Measurements from ENCODE around the gene HNRNPLL.
"Not testable (repeated sequence)": the region's sequence is repeated elsewhere in the genome, so short reads cannot be mapped to it uniquely, and the experiment has no call there.

Gene HNRNPLL

GRCh38 chr2:38552259-38552658, 50.5 kb downstream of the HNRNPLL start:
- DNase-seq (ENCODE audit: low spot score) = no peak

DNA sequence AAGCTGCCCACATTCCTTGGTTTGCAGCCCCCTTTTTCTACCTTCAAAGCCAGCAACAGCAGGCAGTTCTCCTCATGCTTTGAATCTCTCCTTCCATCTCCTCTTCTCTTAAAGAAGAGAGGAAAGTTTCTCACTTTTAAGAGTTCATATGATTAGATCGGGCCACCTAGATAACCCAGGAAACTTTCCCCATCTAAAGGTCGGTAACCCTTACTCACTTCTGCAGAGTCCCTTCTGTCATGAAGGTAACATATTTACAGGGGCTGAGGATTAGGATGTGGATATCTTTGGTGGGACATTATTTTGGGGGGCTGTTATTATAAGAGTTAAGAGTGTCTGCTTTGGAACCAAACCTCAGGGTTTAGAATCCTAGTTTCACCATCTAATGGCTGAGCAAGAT, 51.0 kb downstream of the HNRNPLL start:
- DNase-seq (ENCODE audit: low spot score) = no peak

DNA sequence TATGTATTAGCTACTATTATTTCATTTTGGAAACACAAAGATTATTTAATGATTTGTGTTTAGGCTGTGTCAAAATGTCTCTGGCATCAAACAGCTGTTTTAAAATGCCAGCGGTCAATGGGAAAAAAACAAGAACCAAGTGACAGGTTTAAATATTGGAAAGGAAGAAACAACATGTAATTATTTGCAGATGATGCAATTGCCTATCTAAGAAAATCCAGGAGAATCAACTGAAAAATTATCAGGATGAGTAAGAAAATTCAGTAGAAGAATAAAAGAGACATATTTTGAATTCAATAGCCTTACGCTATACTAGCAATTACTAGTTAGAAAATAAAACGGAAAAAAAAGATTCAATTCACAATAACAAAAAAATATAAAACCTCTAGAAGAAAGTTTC, 51.6 kb downstream of the HNRNPLL start:
- DNase-seq (ENCODE audit: low spot score) = no peak

GRCh38 chr2:38549851-38550250, 52.9 kb downstream of the HNRNPLL start:
- DNase-seq (ENCODE audit: low spot score) = no peak

DNA sequence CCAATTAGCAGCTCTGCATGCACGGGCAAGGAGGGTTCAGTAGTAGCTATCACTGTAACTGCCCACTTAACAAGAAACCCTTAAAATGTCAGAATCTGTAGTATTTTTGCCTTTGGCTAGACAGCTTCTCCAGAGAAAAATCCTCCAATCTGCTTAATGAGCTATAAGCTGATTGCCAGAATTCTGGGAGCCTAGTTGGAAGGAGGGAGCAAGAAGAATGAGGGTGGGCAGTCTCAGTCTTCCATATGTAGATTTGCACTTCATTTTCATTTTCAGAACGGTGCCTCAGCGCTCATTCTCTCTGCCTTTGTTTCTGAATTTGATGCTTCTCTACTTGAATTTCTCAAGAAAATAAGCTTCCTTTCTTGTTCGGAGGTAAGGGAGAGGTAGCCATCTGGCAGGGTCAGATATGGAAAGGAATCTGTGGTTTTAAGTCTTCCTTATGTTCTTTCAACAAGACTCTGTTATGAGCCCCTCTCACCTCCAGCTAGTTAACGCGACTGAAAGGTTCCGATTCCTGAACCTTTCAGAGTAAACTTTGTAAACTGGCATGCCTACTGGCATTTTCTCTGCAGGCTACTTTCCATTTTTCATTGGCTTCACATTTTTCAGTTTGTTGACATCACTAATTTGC, 53.5 kb downstream of the HNRNPLL start:
- no peak for DNase-seq (ENCODE audit: low spot score)

DNA sequence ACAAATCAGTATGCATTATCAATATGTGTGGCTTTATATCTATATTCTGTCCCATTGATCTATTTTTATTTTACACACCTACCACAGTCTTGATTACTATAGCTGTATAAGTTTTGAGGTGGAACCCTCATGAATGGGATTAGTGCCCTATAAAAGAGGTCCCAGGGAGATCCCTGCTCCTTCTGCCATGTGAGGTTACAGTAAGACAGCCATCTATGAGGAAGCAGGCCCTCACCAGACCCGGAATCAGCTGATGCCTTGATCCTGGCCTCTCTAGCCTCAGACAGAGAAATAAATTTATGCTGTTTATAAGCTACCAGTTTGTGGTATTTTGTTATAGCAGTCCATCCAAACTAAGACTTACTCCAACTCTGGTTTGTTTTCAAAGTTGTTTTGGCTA, 54.9 kb downstream of the HNRNPLL start:
- DNase-seq (ENCODE audit: low spot score) = no peak

DNA sequence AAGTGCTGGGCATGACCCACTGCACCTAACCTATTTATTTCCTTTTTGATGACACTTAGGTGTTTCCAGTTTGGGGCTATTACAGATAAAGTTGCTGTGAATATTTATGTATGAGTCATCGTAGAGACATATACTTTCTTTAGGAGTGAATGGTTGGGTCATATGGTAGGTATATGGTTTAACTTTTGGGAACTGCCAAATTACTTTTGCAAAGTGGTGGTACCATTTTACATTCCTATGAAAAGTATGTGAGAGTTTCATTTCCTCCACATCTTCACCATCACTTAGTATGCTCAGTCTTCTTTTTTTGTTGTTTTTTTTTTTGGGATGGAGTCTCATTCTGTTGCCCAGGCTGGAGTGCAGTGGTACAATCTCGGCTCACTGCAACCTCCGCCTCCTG, 56.1 kb downstream of the HNRNPLL start:
- DNase-seq (ENCODE audit: low spot score) = no peak

DNA sequence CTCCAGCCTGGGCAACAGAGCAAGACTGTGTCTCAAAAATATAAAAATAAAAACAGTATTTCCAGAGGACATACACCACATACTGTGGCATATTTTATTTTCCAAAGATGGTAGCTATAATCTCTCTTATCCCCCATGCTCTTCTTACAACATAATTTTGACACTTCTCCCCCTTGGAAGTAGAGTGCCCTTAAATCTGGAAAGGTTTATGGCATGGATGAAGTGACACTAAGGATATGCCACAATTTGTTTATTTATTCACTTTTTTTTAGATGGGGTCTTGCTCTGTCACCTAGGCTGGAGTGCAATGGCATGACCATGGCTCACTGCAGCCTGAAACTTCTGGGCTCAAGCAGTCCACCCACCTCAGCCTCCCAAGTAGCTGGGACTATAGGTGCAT, 56.7 kb downstream of the HNRNPLL start:
- no peak for DNase-seq (ENCODE audit: low spot score)

DNA sequence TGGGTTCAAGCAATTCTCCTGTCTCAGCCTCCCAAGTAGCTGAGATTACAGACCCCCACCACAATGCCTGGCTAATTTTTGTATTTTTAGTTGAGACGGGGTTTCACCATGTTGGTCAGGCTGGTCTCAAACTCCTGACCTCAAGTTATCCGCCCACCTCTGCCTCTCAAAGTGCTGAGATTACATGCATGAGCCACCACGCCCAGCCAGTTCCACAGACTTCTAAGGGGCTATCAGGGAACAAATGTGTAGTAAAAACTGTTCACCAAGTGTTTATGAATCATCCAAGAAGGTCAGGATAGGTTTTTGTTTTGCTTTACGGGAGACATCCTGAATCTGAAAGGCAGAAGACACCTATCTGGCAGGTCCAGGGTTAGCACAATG, 60.5 kb downstream of the HNRNPLL start:
- not testable (repeated sequence) for DNase-seq (ENCODE audit: low spot score)

- no peak for DNase-seq (ENCODE audit: low spot score)
These were observed 62.0 kb downstream of the HNRNPLL start for GRCh38 chr2:38540580-38541286.

DNA sequence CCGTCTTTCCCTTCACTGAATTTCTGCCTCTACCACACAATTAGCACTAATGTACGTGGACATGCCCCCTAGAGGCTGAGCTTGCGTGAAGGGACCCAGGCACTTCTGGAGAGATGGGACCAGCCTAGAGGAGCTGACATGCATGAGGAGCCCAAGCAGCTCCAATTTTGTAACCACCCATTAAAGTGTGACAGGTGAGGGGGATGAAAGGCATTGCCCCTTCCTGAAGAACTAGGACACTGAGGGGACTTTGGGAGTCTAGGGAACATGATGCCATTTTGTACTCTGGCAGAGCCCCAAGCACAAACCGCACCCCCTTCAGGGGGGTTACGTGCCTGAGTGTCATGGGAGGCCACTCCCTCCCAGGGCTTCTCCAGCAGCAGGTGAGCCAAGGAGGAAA, 63.6 kb downstream of the HNRNPLL start:
- DNase-seq (ENCODE audit: low spot score) = no peak

GRCh38 chr2:38537937-38538525, 64.7 kb downstream of the HNRNPLL start:
- DNase-seq (ENCODE audit: low spot score) = no peak

GRCh38 chr2:38537296-38537695, 65.4 kb downstream of the HNRNPLL start:
- DNase-seq (ENCODE audit: low spot score) = not testable (repeated sequence)

DNA sequence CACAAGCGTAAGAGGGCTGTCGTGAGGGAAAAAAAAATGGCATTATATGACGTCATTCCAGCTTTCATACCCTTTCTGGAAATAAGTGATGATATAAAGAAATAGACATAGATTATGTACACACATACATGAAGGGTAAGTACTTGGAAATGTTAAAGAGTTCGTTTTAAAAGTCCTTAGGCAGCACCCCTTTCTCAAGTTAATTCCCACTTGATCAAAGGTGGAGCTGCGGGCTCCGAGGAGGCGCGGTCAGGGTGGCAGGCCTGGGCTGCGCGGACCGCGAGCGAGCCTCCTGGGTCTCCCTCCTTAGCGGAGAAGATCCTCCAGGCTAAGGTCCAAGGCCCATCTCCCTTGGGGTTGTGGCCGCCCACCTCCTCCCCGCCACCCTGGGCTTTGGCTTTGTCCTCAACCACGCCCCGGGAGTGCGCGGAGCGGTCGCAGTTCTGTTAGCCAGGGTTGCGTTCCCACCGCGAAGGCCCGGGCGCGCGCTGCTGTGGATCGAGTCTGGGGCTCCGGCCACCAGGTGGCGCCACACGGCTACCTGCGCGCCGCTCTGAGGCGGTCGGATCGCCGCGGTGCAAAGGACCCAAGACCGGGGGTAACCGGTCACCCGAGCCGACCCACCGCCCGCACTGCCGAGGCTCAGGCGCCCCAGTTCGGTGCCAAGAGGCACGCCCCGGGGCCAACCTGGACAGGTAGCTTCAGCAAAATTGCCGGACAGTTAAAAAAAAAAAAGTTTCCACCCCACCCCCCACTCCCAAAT, 66.8 kb downstream of the HNRNPLL start:
- peak; percentile 75 for DNase-seq (ENCODE audit: low spot score)

- DNase-seq (ENCODE audit: low spot score) = no peak
These were observed 67.4 kb downstream of the HNRNPLL start for GRCh38 chr2:38535404-38535743.

DNA sequence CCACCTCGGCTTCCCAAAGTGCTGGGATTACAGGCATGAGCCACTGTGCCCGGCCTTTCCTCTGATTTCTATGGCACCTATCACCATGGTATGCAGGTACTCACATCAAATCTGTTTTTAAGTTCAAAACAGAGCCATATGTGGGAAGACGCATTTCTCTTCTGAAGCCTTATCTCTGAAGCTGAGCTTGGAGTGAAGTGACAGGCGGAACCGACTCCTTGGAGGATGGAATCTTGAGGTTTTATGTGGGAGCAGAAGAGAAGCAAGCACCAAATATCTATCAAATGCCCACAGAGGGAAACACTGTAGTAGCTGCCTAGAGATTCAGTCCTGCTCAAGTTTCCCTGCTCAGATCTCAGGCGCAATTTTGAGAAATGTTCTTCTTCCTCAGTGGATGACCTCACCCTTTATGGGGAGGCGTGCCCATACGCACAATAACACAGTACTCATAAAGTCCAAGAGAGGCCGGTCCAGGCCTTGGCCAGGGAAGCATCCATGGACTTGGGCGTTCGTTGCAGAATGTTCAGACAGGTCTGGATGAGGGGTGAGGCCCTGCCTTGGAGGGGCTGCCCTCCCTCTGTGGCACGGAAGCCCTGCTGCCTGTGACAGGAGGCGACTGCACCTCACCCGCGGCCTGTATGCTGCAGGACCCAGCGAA, 67.9 kb downstream of the HNRNPLL start:
- no peak for DNase-seq (ENCODE audit: low spot score)

DNA sequence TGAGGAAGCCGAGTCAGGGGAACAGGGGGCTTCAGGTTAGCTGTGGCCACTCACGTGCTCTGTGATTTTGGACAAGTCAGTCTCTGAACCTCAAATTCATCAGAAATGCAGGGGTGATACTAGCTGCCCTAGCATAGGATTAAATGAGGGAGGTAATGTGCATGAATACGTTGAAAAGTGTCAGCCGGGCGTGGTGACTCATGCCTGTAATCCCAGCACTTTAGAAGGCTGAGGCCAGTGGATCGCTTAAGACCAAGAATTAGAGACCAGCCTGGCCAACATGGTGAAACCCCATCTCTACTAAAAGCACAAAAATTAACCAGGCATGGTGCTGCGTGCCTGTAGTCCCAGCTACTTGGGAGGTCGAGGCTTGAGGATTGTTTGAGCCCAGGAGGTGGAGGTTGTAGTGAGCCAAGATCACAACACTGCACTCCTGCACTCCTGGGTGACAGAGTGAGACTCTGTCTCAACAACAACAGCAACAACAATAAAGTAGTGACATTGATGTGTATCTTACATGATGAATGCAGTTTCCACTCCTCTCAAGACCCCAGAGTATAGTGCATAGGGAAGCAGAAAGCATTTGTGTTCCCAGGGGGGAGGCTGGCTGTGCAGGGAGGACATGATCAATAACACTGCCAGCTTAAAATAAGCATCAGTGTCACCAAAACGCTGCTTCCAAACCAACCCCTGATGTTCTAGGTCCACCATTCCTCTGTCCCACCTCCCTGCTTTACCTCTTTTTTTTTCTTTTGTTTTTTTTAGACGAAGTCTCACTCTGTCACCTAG, 68.8 kb downstream of the HNRNPLL start:
- DNase-seq (ENCODE audit: low spot score) = no peak

- no peak for DNase-seq (ENCODE audit: low spot score)
These were observed 69.5 kb downstream of the HNRNPLL start for GRCh38 chr2:38533180-38533579.

- no peak for DNase-seq (ENCODE audit: low spot score)
These were observed 70.4 kb downstream of the HNRNPLL start for GRCh38 chr2:38532366-38532765.

DNA sequence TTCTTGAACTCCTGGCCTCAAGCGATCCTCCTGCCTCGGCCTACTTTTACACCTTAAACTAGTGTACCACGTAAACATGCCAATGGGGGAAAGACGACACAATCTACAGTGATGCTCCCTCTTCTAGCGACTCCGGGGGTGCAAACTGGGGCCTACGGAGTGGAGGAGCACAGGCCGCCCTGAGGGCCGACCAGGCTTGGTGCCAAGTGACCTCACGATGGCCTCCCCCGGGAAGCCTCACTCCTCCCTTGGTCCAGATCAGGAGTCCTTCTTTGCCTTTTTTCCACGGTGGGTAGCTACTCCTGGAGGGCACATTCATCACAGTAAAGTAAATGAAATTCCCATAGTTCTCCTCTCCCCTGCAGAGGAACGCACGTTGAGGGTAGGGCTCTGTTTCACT, 73.5 kb downstream of the HNRNPLL start:
- no peak for DNase-seq (ENCODE audit: low spot score)

GRCh38 chr2:38528534-38528933, 74.2 kb downstream of the HNRNPLL start:
- no peak for DNase-seq (ENCODE audit: low spot score)

GRCh38 chr2:38528008-38528442, 74.7 kb downstream of the HNRNPLL start:
- DNase-seq (ENCODE audit: low spot score) = peak; percentile 75
